D721Med (cell line): ENCODE measurements around the gene EME1.

Source experiments
- DNase-seq: peaks from one replicate; pipeline ENCODE4 v3.0.0; 2011; ENCODE audit warnings: low spot score; ENCODE audit not compliant: insufficient read length
- FAIRE-seq: peaks from 2 replicates; lab custom pipeline; 2011; peaks lifted over from hg19 to GRCh38; lab: Jason Lieb, UNC
- TF ChIP-seq, protein P1 (sequence below): IDR thresholded peaks from 2 replicates; pipeline ENCODE4 v1.5.1; 2012; ENCODE audit warnings: mild to moderate bottlenecking, control low read depth; ENCODE audit not compliant: insufficient read depth; ENCODE audit errors: missing control alignments

EME1 gene

GRCh38 chr17:50386510-50386909 lies 13.5 kb downstream of the EME1 start:
- TF ChIP-seq, protein P1, sequence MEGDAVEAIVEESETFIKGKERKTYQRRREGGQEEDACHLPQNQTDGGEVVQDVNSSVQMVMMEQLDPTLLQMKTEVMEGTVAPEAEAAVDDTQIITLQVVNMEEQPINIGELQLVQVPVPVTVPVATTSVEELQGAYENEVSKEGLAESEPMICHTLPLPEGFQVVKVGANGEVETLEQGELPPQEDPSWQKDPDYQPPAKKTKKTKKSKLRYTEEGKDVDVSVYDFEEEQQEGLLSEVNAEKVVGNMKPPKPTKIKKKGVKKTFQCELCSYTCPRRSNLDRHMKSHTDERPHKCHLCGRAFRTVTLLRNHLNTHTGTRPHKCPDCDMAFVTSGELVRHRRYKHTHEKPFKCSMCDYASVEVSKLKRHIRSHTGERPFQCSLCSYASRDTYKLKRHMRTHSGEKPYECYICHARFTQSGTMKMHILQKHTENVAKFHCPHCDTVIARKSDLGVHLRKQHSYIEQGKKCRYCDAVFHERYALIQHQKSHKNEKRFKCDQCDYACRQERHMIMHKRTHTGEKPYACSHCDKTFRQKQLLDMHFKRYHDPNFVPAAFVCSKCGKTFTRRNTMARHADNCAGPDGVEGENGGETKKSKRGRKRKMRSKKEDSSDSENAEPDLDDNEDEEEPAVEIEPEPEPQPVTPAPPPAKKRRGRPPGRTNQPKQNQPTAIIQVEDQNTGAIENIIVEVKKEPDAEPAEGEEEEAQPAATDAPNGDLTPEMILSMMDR, result no peak
- DNase-seq (no peak), FAIRE-seq (no peak)

- TF ChIP-seq, protein P1, result no peak
Measured at GRCh38 chr17:50388728-50389127, 15.7 kb downstream of the EME1 start.

DNA sequence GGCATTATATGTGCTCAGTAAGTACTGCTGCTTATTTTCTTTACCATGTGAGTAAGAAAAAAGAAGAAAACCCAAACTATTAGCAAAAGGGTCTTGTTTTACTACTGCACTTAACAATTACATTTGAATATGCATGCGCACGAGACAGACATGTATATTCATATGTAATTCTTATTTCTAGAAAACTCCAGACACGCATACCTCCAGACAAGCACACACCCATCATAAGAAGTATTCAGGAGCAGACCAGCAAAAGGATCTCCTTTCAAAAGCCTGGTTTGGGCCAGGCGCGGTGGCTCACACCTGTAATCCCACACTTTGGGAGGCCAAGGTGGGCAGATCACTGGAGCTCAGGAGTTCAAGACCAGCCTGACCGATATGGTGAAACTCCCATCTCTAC lies 16.5 kb downstream of the EME1 start:
- DNase-seq, result no peak
- FAIRE-seq, result no peak
- TF ChIP-seq, protein P1, result no peak

More at GRCh38 chr17:50388728-50389127, 15.7 kb downstream of the EME1 start:
- no peak for DNase-seq
- FAIRE-seq, result no peak

- DNase-seq (no peak), FAIRE-seq (no peak)
- TF ChIP-seq, protein P1, result no peak
Measured at GRCh38 chr17:50392621-50393020, 19.6 kb downstream of the EME1 start.

DNA sequence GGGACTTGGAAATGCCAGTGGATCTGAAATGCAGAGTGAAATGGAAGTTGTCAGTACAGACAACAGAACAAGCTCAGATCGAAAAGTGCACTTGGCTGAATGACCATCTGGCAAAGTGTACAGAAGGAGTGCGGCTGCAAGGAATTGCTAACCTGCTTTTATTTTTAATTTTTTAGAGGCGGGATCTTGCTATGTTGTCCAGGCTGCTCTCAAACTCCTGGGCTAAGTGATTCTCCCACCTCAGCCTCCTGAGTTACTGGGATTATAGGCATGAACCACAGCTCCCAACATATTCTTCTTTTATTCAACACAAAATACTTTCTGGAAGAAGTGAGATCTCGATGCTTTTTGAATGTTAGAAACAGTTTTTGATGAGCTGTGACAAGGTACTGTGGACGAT lies 20.7 kb downstream of the EME1 start:
- no peak for FAIRE-seq
- TF ChIP-seq, protein P1, result no peak
- no peak for DNase-seq

DNA sequence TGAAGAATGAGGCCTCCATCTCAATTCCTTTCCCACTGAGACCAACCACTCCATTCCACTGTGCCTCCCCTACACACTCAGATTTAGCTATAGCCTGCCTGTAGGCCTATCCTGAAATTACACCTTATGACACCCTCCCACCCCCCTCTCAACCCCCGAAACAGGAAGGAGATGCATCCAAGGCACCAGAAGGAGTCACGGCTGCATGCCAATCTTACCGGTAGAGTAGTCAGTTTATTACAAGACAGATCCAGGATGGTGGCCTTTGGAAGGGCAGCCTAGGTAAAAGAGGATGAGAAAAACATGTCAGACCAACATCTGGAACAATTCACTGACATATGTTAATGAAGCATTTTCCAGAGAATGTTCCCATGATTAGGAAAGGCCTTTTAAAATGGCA lies 21.7 kb downstream of the EME1 start:
- TF ChIP-seq, protein P1, result no peak
- FAIRE-seq (no peak), DNase-seq (no peak)

DNA sequence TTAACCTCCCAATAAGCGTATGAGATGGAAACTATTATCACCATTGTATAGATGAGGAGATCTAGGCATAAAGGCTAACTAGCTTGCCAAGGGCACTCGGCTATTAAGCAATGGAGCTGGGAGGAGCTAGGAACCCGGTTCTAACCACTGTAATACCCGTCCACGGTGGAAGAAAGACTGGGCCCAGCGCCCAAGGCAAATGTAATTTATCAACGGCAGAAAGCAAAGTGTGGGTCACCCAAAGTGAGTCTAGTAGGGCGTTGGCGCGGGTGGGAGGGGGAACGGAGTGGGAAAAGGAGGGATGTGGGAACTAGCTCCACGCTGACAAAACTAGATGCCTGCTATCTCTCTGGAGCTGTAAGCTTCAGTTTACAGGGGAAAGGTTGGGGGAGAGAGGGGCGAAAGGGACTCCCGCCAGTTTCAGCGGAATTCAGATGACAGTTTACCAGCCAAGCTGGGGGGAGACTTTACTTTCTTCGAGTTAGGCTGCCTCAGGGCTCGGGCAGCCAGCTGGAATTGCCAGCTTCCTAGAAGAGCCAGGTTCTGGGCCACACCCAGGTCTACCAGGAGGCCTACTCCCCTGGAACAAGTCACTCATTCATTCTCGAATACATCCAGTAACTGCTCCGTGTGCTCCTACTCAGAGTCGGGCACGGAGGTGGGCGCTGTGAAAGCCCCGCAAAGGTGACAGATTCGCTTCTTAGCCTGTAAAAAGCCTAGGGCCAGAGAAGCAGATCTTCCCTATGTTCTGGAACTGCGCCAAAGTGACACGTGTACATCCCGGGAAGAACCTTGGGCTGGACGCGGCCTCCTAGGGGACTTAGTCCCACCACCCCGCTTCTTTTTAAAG lies 23.5 kb downstream of the EME1 start:
- TF ChIP-seq, protein P1, result no peak
- FAIRE-seq (no peak), DNase-seq (no peak)
